HepG2 (cell line): ENCODE data around the gene NFATC2. TPM values are rescaled to one million over a fixed set of nuclear protein-coding genes. Genes with fewer than 3 reads are reported as not detected.

Experiments used
- BRCA1 ChIP-seq: sonication (generic); formaldehyde crosslinking; IDR thresholded peaks from 2 replicates; pipeline ENCODE4 v1.4.0; 2020; ENCODE audit warnings: missing genetic modification reagents
- CBFB ChIP-seq: sonication (generic); formaldehyde crosslinking; IDR thresholded peaks from 2 replicates; pipeline ENCODE4 v1.4.0; 2020; ENCODE audit warnings: missing genetic modification reagents
- KMT2B ChIP-seq: IDR thresholded peaks from 2 replicates; pipeline ENCODE4 v1.6.1; 2016; ENCODE audit warnings: missing genetic modification reagents, missing compliant biosample characterization
- NBN ChIP-seq: fragments of 450-650 bp; conservative IDR thresholded peaks from 2 replicates; pipeline ENCODE4 v1.6.1; 2017
- NCOA5 ChIP-seq: sonication (generic); formaldehyde crosslinking; IDR thresholded peaks from 2 replicates; pipeline ENCODE4 v1.4.0; 2020; ENCODE audit warnings: missing genetic modification reagents
- PHF20 ChIP-seq: sonication (generic); formaldehyde crosslinking; IDR thresholded peaks from 2 replicates; pipeline ENCODE4 v1.5.0; 2020; ENCODE audit warnings: mild to moderate bottlenecking, missing genetic modification reagents
- RFX5 ChIP-seq: IDR thresholded peaks from 2 replicates; pipeline ENCODE4 v1.6.1; 2011; ENCODE audit warnings: low read depth, low read length, improper control_type of control experiment
- SPEN ChIP-seq: sonication (generic); formaldehyde crosslinking; IDR thresholded peaks from 2 replicates; pipeline ENCODE4 v1.5.1; 2020; ENCODE audit warnings: low read depth, mild to moderate bottlenecking, missing genetic modification reagents
- SSRP1 ChIP-seq: IDR thresholded peaks from 2 replicates; pipeline ENCODE4 v1.6.1; 2016; ENCODE audit warnings: control low read depth
- ZNF143 ChIP-seq: sonication (generic); formaldehyde crosslinking; IDR thresholded peaks from 2 replicates; pipeline ENCODE4 v1.4.0; 2020; ENCODE audit warnings: missing genetic modification reagents
- ZNF251 ChIP-seq: sonication (generic); formaldehyde crosslinking; IDR thresholded peaks from 2 replicates; pipeline ENCODE4 v1.9.0; 2021; ENCODE audit warnings: mild to moderate bottlenecking, missing genetic modification reagents
- ZSCAN22 ChIP-seq: sonication (generic); formaldehyde crosslinking; IDR thresholded peaks from 2 replicates; pipeline ENCODE4 v1.4.0; 2020; ENCODE audit warnings: mild to moderate bottlenecking, missing genetic modification reagents
- polyA plus RNA-seq, 8 experiments: library from polyadenylated mRNA; depleted of rRNA in 3 of 8; stranded (reverse) in 7 of 8; unstranded in 1 of 8; fragments of >200 nt; fragmentation: Illumina TruSeq in 4 of 8; extraction: Trizol in 4 of 8; gene quantifications; 2 replicates each; pipeline versions ENCODE4 v1.2.1 to v1.2.3, GENCODE V29; 2011 to 2016; ENCODE audit warnings: low read depth in 4 of 8, missing spikeins in 1 of 8, mixed read lengths in 1 of 8; ENCODE audit not compliant: insufficient read depth in 1 of 8
- total RNA-seq, 5 experiments: library from RNA; depleted of rRNA; stranded (reverse); fragments of >200 nt; fragmentation: Illumina TruSeq; extraction: Trizol; gene quantifications; 2 replicates each; pipeline ENCODE4 v1.2.3, GENCODE V29; 2016; ENCODE audit warnings: low read depth in 1 of 5
- TF ChIP-seq, protein P1 (sequence below): sonication (generic); formaldehyde crosslinking; IDR thresholded peaks from 2 replicates; pipeline ENCODE4; 2020; ENCODE audit warnings: missing genetic modification reagents, mild to moderate bottlenecking, borderline replicate concordance
- TF ChIP-seq, protein P2 (sequence below): sonication (generic); formaldehyde crosslinking; IDR thresholded peaks from 2 replicates; pipeline ENCODE4 v1.8.0; 2022; ENCODE audit warnings: missing genetic modification reagents, mild to moderate bottlenecking, inconsistent platforms, borderline replicate concordance
- TF ChIP-seq, protein P3 (sequence below): sonication (generic); formaldehyde crosslinking; IDR thresholded peaks from 2 replicates; pipeline ENCODE4 v1.4.0; 2020; ENCODE audit warnings: missing genetic modification reagents
- TF ChIP-seq, protein P4 (sequence below): IDR thresholded peaks from 2 replicates; pipeline ENCODE4 v1.6.1; 2016; ENCODE audit warnings: mild to moderate bottlenecking
- TF ChIP-seq, protein P5 (sequence below), 2 experiments: fragments of 450-650 bp in 1 of 2; sonication (generic) in 1 of 2; formaldehyde crosslinking; IDR thresholded peaks; 2 replicates each; pipeline versions ENCODE4 v1.5.0 to v1.8.0; 2020 to 2022; ENCODE audit warnings: mild to moderate bottlenecking in 1 of 2, missing genetic modification reagents in 1 of 2
- TF ChIP-seq, protein P6 (sequence below): sonication (generic); formaldehyde crosslinking; IDR thresholded peaks from 2 replicates; pipeline ENCODE4 v1.9.0; 2022; ENCODE audit warnings: missing genetic modification reagents, mild to moderate bottlenecking, borderline replicate concordance

The NFATC2 gene
- total and polyA plus RNA-seq, 2 of the 13 experiments (the other 11 are each of a cell fraction or from before 2014, with no cell fraction given) = 1.9 to 3.3 TPM

DNA sequence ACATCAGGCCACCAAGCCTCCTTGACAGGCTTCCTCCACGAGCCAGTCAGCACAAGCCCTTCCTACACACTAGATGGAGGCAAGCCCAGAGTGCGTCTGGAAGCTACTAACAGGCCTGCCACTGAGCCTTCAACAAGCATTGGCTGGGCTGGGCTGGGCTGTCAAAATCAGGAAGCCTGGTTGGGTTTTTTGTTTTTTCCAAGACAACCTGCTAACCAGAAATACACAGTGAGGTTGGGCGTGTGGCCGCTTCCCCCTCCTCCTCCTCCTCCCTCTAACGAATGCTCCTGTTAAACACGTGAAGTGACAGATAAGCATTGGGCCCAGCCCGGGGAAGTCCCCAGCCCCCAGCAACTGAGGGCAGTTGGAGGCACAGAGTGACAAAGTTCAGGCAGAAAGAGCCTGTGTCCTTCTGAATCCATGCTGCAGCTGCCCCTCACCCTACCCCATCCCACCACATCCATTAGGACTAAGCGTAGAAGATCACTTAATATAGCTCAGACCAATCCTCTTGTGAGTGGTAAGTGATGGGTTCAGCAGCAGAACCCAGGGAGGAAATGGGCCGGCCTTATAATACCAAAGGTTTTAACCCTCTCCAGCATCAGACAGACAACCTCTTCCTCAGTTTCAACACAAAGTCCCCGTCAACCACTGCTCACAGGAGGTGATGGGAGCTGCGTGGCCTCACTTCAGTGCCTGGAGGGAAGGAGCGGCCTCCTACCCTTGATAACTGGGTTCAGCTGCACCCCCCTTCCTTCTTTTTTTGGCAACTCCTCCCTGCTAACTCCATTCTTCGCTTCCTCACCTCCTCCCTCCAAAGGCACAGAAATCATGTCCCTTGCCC is 1.1 kb downstream of the NFATC2 start (continued):
- TF ChIP-seq, protein P1, sequence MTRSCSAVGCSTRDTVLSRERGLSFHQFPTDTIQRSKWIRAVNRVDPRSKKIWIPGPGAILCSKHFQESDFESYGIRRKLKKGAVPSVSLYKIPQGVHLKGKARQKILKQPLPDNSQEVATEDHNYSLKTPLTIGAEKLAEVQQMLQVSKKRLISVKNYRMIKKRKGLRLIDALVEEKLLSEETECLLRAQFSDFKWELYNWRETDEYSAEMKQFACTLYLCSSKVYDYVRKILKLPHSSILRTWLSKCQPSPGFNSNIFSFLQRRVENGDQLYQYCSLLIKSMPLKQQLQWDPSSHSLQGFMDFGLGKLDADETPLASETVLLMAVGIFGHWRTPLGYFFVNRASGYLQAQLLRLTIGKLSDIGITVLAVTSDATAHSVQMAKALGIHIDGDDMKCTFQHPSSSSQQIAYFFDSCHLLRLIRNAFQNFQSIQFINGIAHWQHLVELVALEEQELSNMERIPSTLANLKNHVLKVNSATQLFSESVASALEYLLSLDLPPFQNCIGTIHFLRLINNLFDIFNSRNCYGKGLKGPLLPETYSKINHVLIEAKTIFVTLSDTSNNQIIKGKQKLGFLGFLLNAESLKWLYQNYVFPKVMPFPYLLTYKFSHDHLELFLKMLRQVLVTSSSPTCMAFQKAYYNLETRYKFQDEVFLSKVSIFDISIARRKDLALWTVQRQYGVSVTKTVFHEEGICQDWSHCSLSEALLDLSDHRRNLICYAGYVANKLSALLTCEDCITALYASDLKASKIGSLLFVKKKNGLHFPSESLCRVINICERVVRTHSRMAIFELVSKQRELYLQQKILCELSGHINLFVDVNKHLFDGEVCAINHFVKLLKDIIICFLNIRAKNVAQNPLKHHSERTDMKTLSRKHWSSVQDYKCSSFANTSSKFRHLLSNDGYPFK (CRISPR knock-in tag) = peak; percentile 65; the same call in 1 of the 2 replicates
- TF ChIP-seq, protein P2, sequence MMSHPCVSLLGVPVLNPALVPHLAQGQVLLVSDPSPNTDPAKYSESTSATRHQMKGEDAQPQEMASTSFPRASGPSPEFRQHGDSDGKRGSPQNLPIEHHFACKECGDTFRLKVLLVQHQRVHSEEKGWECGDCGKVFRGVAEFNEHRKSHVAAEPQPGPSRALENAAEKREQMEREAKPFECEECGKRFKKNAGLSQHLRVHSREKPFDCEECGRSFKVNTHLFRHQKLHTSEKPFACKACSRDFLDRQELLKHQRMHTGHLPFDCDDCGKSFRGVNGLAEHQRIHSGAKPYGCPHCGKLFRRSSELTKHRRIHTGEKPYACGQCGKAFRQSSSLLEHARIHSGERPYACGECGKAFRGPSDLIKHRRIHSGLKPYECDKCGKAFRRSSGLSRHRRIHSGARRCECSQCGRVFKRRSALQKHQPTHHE (CRISPR knock-in tag) = no peak; the same call in 1 of the 2 replicates
- TF ChIP-seq NBN = no peak; the same call in 1 of the 2 replicates
- TF ChIP-seq RFX5 = 0 out of 2 replicates have a peak, but pooled peaks have one; percentile 23
- TF ChIP-seq, protein P3, sequence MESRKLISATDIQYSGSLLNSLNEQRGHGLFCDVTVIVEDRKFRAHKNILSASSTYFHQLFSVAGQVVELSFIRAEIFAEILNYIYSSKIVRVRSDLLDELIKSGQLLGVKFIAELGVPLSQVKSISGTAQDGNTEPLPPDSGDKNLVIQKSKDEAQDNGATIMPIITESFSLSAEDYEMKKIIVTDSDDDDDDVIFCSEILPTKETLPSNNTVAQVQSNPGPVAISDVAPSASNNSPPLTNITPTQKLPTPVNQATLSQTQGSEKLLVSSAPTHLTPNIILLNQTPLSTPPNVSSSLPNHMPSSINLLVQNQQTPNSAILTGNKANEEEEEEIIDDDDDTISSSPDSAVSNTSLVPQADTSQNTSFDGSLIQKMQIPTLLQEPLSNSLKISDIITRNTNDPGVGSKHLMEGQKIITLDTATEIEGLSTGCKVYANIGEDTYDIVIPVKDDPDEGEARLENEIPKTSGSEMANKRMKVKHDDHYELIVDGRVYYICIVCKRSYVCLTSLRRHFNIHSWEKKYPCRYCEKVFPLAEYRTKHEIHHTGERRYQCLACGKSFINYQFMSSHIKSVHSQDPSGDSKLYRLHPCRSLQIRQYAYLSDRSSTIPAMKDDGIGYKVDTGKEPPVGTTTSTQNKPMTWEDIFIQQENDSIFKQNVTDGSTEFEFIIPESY (CRISPR knock-in tag) = peak; percentile 9; the same call in 1 of the 2 replicates
- TF ChIP-seq ZNF251 (CRISPR knock-in tag) = no peak
- TF ChIP-seq ZNF143 = peak; percentile 57; the same call in 1 of the 2 replicates
- TF ChIP-seq SSRP1 (CRISPR knock-in tag) = no peak
- peak; percentile 20; the same call in 1 of the 2 replicates for TF ChIP-seq CBFB
- 0 out of 2 replicates have a peak, but pooled peaks have one; percentile 29 for TF ChIP-seq KMT2B (CRISPR knock-in tag)
- no peak for TF ChIP-seq NCOA5
- TF ChIP-seq, protein P4, sequence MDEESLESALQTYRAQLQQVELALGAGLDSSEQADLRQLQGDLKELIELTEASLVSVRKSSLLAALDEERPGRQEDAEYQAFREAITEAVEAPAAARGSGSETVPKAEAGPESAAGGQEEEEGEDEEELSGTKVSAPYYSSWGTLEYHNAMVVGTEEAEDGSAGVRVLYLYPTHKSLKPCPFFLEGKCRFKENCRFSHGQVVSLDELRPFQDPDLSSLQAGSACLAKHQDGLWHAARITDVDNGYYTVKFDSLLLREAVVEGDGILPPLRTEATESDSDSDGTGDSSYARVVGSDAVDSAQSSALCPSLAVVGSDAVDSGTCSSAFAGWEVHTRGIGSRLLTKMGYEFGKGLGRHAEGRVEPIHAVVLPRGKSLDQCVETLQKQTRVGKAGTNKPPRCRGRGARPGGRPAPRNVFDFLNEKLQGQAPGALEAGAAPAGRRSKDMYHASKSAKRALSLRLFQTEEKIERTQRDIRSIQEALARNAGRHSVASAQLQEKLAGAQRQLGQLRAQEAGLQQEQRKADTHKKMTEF (CRISPR knock-in tag) = peak; percentile 72
- peak; percentile 49; the same call in 1 of the 2 replicates for TF ChIP-seq PHF20 (CRISPR knock-in tag)
- no peak; the same call in 1 of the 2 replicates for TF ChIP-seq ZSCAN22 (CRISPR knock-in tag)
- TF ChIP-seq, protein P5, sequence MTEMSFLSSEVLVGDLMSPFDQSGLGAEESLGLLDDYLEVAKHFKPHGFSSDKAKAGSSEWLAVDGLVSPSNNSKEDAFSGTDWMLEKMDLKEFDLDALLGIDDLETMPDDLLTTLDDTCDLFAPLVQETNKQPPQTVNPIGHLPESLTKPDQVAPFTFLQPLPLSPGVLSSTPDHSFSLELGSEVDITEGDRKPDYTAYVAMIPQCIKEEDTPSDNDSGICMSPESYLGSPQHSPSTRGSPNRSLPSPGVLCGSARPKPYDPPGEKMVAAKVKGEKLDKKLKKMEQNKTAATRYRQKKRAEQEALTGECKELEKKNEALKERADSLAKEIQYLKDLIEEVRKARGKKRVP (CRISPR knock-in tag; IDR thresholded peaks at IDR 0.05) = no peak
- TF ChIP-seq SPEN (CRISPR knock-in tag) = peak; percentile 84
- TF ChIP-seq, protein P6, sequence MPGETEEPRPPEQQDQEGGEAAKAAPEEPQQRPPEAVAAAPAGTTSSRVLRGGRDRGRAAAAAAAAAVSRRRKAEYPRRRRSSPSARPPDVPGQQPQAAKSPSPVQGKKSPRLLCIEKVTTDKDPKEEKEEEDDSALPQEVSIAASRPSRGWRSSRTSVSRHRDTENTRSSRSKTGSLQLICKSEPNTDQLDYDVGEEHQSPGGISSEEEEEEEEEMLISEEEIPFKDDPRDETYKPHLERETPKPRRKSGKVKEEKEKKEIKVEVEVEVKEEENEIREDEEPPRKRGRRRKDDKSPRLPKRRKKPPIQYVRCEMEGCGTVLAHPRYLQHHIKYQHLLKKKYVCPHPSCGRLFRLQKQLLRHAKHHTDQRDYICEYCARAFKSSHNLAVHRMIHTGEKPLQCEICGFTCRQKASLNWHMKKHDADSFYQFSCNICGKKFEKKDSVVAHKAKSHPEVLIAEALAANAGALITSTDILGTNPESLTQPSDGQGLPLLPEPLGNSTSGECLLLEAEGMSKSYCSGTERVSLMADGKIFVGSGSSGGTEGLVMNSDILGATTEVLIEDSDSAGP (CRISPR knock-in tag) = peak; percentile 76
- no peak for TF ChIP-seq BRCA1 (CRISPR knock-in tag)
